Measurements from ENCODE around the gene JOSD2. TPM values are rescaled to one million over a fixed set of nuclear protein-coding genes. Genes with fewer than 3 reads are reported as not detected.

JOSD2 gene
- total RNA-seq, 6 experiments from 2014 or later = 15.0 to 27.5 (median 19.1) TPM

DNA sequence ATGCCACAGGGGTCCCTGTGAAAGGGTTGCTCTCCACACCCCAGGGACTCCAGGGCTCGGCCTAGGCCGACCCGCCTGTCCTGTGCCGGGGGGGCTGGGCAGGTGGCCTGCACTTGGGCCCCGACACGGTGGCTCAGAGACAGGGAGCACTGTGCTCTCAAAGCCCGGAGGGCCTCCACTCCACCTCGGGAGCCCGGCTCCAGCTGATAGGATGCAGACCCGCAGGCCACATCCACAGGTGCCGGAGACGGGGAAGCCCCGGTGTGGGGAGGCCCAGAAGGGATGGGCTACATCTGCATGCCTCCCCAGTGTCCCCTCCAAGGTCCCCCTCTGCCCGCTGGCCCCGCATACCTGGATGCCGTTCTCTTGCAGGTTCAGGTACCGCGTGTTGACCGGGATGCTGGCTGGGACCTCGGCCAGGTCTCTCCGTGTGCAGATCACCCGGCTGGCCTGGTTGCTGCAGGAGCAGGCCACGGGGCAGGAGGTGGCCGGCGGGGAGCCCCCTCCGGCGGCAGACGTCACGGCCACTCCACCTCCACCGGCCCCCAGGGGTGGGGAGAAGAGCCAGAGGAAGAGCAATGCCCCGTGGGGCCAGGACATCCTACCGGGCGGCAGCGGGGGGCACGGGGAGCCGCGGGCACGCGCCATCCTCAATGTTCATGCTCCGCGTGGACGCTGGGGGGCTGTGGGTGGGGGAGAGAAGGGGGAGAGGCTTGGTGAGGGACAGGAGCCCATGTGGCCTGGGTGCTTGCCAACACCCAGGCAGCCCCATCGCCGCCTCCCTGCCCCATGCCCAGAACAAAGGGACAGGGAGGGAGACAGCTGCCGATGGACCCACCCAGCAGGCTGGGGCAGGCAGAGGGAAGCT, 37.4 kb upstream of the JOSD2 start:
- Histone ChIP-seq H3K4me3 (no peak overlapping the region), H3K4me1 (no peaks in the 10 kb centered on the region), H3K27ac (no peak overlapping the region), H3K9me3 (no peaks in the 10 kb centered on the region), H3K27me3 (no peaks in the 10 kb centered on the region), H3K36me3 (no peaks in the 10 kb centered on the region)
- TF ChIP-seq, protein P1, sequence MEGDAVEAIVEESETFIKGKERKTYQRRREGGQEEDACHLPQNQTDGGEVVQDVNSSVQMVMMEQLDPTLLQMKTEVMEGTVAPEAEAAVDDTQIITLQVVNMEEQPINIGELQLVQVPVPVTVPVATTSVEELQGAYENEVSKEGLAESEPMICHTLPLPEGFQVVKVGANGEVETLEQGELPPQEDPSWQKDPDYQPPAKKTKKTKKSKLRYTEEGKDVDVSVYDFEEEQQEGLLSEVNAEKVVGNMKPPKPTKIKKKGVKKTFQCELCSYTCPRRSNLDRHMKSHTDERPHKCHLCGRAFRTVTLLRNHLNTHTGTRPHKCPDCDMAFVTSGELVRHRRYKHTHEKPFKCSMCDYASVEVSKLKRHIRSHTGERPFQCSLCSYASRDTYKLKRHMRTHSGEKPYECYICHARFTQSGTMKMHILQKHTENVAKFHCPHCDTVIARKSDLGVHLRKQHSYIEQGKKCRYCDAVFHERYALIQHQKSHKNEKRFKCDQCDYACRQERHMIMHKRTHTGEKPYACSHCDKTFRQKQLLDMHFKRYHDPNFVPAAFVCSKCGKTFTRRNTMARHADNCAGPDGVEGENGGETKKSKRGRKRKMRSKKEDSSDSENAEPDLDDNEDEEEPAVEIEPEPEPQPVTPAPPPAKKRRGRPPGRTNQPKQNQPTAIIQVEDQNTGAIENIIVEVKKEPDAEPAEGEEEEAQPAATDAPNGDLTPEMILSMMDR (IDR thresholded peaks at IDR 0.05) = no peak
- no peak for TF ChIP-seq POLR2A (IDR thresholded peaks at IDR 0.05)
- ATAC-seq (peak in 1 of 4 donors; percentile 9), DNase-seq (no peak)
- intact Hi-C loops (cut with DNase I) = no loop called here
- no CpG with 5 or more reads among the region's 45 CpGs for WGBS (ENCODE audit: insufficient coverage, low coverage, low lambda C conversion rate, missing lambda C conversion rate)

DNA sequence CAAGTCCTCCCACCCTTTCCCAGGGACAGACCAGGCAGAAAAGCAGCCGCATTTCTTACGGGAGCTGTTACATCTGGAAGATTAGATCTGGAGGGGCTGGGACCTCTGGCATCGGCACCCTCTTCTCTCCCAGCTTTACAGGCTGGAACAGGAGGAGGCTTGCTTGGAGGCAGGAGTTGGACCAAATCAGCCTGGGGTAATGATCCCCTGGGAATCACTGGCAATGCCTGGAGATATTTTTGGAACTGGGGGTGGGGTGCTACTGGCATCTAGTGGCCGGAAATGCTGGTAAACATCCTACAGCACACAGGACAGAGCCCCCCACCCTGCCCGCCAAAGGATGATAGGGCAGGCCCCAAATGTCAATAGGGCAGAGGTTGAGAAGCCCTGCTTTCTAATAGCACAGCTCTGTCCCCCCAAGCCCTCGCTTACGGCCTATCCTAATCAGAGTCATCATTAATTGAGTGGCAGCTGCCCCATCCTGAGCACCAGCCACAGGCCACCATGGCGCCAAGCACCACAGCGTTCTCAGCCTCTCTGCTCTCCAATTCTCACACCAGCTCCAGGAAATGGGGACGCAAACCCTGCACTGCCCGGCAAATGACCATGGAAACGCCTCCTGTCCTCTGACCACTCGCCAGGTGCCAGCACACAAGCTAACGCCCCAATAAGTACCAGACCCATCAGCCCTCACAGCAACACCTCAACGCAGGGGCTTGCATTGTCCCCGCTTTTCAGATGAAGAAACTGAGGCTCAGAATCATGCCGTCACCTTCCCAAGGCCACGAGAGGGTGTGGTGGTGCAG, 36.6 kb upstream of the JOSD2 start:
- no peak for TF ChIP-seq POLR2A (IDR thresholded peaks at IDR 0.05)
- TF ChIP-seq, protein P1 (IDR thresholded peaks at IDR 0.05) = no peak
- intact Hi-C loops (cut with DNase I) = no loop called here
- no peak for DNase-seq
- Histone ChIP-seq H3K4me3 (no peak overlapping the region), H3K27me3 (no peaks in the 10 kb centered on the region), H3K36me3 (no peaks in the 10 kb centered on the region), H3K9me3 (no peaks in the 10 kb centered on the region), H3K27ac (no peak overlapping the region), H3K4me1 (no peaks in the 10 kb centered on the region)
- ATAC-seq = no peak
- WGBS (ENCODE audit: insufficient coverage, low coverage, low lambda C conversion rate, missing lambda C conversion rate) = 48% methylated on average over 8 of the region's 18 CpGs

- intact Hi-C loops (cut with DNase I) = no loop called here
- H3K27me3 ChIP-seq = no peaks in the 10 kb centered on the region
- H3K36me3 ChIP-seq = no peaks in the 10 kb centered on the region
- TF ChIP-seq, protein P1 (IDR thresholded peaks at IDR 0.05) = no peak
- TF ChIP-seq POLR2A (IDR thresholded peaks at IDR 0.05) = no peak
- H3K9me3 ChIP-seq = no peaks in the 10 kb centered on the region
- H3K4me1 ChIP-seq = no peaks in the 10 kb centered on the region
- no peak overlapping the region for H3K27ac ChIP-seq
- ATAC-seq = no peak
- H3K4me3 ChIP-seq = no peak overlapping the region
- WGBS (ENCODE audit: insufficient coverage, low coverage, low lambda C conversion rate, missing lambda C conversion rate) = 62% methylated on average over 16 of the region's 29 CpGs
- no peak for DNase-seq
Observed at GRCh38 chr19:50546527-50547221, 35.7 kb upstream of the JOSD2 start.

GRCh38 chr19:50542943-50543342, 32.0 kb upstream of the JOSD2 start:
- DNase-seq = no peak
- Histone ChIP-seq H3K36me3 (no peaks in the 10 kb centered on the region), H3K4me1 (no peaks in the 10 kb centered on the region), H3K27me3 (no peaks in the 10 kb centered on the region), H3K4me3 (no peak overlapping the region), H3K27ac (no peak overlapping the region), H3K9me3 (no peaks in the 10 kb centered on the region)
- no peak for ATAC-seq
- TF ChIP-seq, protein P1 (IDR thresholded peaks at IDR 0.05) = no peak
- no peak for TF ChIP-seq POLR2A (IDR thresholded peaks at IDR 0.05)
- 89% methylated on average over 3 of the region's 21 CpGs for WGBS (ENCODE audit: insufficient coverage, low coverage, low lambda C conversion rate, missing lambda C conversion rate)
- intact Hi-C loops (cut with DNase I) = no loop called here
